Measurements from ENCODE around the gene VAT1L. TPM values are rescaled to one million over a fixed set of nuclear protein-coding genes. Genes with fewer than 3 reads are reported as not detected.

Gene VAT1L
- total RNA-seq, 6 experiments from 2014 or later: not detected

DNA sequence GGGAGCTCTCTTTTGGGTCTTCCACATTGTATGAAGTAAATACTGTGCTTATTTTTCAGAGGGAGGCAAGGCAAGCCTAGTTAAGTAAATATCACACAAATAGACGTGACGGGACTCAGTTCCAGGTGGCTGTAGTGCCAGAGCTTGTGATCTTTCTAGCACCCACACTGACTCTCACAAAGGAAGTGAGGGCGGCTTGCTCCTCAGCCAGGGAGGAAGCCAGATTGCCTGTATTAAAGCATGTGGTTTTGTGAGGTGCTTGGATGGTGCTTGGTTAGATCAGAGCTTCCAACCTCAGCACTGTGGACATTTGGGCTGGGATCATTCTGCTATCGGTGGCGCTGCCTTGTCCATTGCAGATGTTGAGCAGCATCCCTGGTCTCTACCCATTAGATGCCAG lies 80.1 kb downstream of the VAT1L start:
- Mint-ChIP-seq H3K27ac (no peak overlapping the region), H3K4me3 (no peak overlapping the region), H3K27me3 (ENCODE audit: insufficient read depth) (peaks cover 3% of the 10 kb centered on the region; the same call in 1 of the 2 replicates), H3K9me3 (peaks cover 35% of the 10 kb centered on the region), H3K36me3 (ENCODE audit: low read depth) (no peaks in the 10 kb centered on the region), H3K4me1 (ENCODE audit: low read depth) (no peaks in the 10 kb centered on the region)
- no peak for DNase-seq
- TF ChIP-seq, protein P1, sequence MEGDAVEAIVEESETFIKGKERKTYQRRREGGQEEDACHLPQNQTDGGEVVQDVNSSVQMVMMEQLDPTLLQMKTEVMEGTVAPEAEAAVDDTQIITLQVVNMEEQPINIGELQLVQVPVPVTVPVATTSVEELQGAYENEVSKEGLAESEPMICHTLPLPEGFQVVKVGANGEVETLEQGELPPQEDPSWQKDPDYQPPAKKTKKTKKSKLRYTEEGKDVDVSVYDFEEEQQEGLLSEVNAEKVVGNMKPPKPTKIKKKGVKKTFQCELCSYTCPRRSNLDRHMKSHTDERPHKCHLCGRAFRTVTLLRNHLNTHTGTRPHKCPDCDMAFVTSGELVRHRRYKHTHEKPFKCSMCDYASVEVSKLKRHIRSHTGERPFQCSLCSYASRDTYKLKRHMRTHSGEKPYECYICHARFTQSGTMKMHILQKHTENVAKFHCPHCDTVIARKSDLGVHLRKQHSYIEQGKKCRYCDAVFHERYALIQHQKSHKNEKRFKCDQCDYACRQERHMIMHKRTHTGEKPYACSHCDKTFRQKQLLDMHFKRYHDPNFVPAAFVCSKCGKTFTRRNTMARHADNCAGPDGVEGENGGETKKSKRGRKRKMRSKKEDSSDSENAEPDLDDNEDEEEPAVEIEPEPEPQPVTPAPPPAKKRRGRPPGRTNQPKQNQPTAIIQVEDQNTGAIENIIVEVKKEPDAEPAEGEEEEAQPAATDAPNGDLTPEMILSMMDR (IDR thresholded peaks at IDR 0.05): no peak

DNA sequence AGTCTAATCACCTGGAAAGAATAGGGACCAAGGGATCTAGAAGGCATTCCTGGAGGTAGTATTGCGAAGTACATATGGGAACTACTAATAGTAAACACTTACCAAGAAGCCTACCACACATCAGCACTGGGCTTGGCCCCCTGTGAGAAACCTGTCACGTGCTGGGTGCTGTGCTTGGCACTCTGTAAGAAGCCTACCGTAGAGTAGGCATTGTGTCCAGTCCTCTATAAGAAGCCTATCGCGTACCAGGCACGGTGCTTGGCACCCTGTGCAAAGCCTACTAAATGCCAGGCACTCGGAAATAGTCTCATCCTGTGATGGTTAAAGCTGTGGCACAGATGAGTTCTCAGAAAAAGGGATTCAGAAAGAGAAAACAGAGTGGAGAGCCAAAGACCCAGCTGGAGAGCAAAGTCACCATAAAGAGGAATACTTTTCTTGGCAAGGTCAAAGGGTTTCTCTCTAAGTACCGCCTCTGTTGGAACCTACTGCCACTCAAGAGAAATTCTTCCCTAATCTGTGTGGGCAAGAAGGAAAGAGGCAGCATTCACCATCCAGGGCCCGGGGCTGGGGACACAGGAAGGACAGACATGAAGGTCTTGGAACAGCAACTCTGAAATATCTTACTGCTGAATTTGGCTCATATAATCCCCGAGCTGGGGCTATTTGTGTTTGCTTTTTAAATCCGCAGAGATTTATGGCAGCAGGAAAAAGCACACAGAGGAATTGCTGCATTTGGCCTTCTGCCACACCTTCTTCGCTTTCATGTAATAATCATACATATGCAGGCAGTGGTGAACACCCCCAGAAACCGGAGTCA lies 81.8 kb downstream of the VAT1L start:
- Mint-ChIP-seq H3K27ac (no peak overlapping the region), H3K36me3 (ENCODE audit: low read depth) (no peaks in the 10 kb centered on the region), H3K9me3 (peaks cover 29% of the 10 kb centered on the region), H3K4me3 (no peak overlapping the region), H3K27me3 (ENCODE audit: insufficient read depth) (no peaks in the 10 kb centered on the region; the same call in 1 of the 2 replicates), H3K4me1 (ENCODE audit: low read depth) (no peaks in the 10 kb centered on the region)
- DNase-seq: no peak
- TF ChIP-seq, protein P1 (IDR thresholded peaks at IDR 0.05): no peak

DNA sequence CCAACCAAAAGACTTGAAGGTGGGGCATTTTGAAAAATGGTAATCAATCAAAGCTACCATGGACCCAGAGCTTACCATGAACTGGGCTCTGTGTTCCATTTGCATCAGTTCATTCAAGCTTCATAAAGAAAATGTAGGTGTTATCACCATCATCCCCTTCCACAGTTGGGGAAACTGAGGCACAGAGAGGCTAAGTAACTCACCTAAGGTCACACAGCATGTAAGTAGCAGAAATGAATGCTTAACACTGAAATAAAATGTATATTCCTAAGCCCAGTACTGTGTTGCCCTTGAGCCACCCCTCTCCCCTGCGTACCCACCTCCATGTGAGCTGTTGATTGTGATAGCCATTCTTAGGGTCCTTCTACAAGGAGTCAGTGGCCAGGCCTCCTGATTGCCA lies 83.6 kb downstream of the VAT1L start:
- peaks cover 12% of the 10 kb centered on the region for H3K9me3 Mint-ChIP-seq
- TF ChIP-seq, protein P1 (IDR thresholded peaks at IDR 0.05): no peak

DNA sequence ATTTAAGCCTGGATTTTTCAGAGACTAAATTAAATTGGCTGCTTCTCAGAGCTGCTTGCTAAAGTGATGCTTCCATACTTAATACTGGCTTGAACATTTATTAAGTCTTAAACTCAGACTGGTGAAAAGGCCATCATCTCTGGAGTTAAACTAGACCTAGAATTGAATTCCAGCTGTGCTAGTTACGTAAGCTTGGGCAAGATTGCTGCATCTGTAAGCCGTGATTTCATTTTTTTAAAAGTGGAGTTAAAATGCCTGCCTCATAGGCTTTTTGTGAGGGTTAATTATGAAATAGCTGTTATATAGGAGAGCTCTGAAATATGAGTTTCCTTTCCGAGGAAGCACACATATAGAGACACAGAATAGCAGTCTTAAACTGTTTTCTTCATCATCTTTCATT lies 84.7 kb downstream of the VAT1L start:
- Mint-ChIP-seq H3K27ac (no peak overlapping the region), H3K9me3 (peaks cover 12% of the 10 kb centered on the region), H3K4me3 (no peak overlapping the region), H3K4me1 (ENCODE audit: low read depth) (no peaks in the 10 kb centered on the region), H3K36me3 (ENCODE audit: low read depth) (no peaks in the 10 kb centered on the region), H3K27me3 (ENCODE audit: insufficient read depth) (no peaks in the 10 kb centered on the region; the same call in 1 of the 2 replicates)
- DNase-seq: no peak
- TF ChIP-seq, protein P1 (IDR thresholded peaks at IDR 0.05): no peak

More for the DNA sequence above, 83.6 kb downstream of the VAT1L start:
- H3K4me1 Mint-ChIP-seq (ENCODE audit: low read depth): no peaks in the 10 kb centered on the region
- H3K27ac Mint-ChIP-seq: no peak overlapping the region
- no peak overlapping the region for H3K4me3 Mint-ChIP-seq
- H3K27me3 Mint-ChIP-seq (ENCODE audit: insufficient read depth): no peaks in the 10 kb centered on the region; the same call in 1 of the 2 replicates
- H3K36me3 Mint-ChIP-seq (ENCODE audit: low read depth): no peaks in the 10 kb centered on the region
- no peak for DNase-seq

DNA sequence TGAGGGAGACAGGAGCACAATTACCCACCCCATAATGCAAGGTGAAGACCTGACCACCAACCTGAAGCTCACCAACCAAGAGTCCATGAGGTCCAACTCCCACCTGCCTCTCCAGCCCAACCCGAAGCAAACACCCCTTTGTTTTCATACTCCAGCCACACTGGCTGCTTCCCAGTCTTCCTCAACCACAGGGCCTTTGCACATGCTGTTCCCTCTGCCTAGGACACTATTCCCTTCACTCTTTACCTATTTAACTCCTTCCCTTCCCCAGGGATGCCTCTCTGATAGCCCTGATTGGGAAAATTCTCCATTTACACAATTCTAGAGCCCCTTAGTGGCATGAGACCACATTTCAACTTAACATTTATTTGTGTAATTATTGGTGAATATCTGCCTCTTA lies 86.0 kb downstream of the VAT1L start:
- Mint-ChIP-seq H3K9me3 (peaks cover 17% of the 10 kb centered on the region), H3K27me3 (ENCODE audit: insufficient read depth) (no peaks in the 10 kb centered on the region), H3K36me3 (ENCODE audit: low read depth) (no peaks in the 10 kb centered on the region), H3K4me3 (no peak overlapping the region), H3K27ac (no peak overlapping the region), H3K4me1 (ENCODE audit: low read depth) (no peaks in the 10 kb centered on the region)
- TF ChIP-seq, protein P1 (IDR thresholded peaks at IDR 0.05): no peak
- DNase-seq: no peak

Data from HFFc6 (cell line).